Measurements from ENCODE around the gene EXOC6B.

EXOC6B gene

GRCh38 chr2:72734432-72734831, 91.4 kb downstream of the EXOC6B start:
- no peak for DNase-seq (ENCODE audit: low read depth)

GRCh38 chr2:72731116-72731515, 94.7 kb downstream of the EXOC6B start:
- no peak for DNase-seq (ENCODE audit: low read depth)

DNA sequence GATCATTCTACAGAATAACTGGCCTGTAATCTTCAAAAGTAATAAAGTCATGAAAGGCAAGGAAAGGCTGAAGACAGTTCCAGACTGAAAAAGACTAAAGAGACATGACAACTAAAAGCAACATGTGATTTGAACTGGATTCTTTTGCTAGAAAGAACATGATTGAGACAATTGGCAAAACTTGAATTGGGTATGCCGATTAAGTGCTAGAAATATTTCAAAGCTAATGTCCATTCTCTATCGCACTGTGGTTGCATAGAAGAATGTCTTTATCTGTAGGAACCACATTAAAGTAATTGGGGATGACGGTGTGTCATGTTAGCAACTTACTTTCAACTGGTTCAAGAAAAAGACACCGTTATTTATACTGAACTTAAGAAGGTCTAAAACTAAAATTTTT, 98.5 kb downstream of the EXOC6B start:
- no peak for DNase-seq (ENCODE audit: low read depth)

DNA sequence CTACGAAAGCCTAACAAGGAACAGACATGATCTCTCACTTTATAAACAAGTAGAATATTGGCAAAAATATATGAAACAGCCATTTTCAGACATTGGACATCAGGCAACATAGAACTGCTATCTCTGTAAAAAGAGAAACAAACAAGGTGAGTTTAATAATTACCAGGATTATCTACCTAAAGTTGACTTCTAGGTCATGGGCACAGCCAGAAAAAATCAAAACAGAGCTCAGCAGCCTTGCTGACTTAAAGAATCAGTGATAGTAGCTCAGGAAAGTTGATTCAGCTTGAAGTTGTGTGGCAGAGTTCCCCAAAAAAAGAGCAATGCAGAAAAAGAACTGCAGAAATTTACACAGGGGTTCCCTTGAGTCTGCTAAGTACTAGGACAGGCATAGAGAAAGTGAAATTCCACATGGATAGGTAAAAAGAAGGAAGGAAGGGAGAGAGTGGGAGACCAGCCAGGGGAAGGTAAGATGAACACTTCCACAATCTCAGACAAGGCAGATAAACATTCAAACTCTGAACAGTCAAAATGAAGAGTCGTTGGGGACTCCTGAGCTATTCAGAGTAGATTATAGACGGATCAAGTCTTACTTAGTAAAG, 102.0 kb downstream of the EXOC6B start:
- DNase-seq (ENCODE audit: low read depth): no peak

- DNase-seq (ENCODE audit: low read depth): no peak
Observed at GRCh38 chr2:72722492-72723070, 103.3 kb downstream of the EXOC6B start.

DNA sequence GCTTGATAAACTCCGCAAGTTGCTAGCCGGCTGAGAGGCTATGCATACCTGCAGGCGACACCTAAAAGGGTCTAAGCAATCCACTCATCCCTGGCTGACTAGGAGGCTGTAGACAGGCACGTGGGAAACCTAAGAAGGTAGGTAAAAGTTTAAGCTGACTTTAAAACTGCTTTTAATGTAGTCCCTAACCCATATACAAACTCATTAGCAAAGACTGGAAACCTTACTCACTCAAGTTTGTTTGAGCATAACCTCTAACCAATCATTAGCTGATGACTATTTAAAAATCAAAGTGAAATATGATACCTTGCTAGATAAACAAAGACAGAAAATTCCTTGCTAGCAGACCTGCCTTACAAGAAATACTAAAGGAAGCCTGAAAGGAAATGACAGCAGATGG, 106.4 kb downstream of the EXOC6B start:
- DNase-seq (ENCODE audit: low read depth): no peak

DNA sequence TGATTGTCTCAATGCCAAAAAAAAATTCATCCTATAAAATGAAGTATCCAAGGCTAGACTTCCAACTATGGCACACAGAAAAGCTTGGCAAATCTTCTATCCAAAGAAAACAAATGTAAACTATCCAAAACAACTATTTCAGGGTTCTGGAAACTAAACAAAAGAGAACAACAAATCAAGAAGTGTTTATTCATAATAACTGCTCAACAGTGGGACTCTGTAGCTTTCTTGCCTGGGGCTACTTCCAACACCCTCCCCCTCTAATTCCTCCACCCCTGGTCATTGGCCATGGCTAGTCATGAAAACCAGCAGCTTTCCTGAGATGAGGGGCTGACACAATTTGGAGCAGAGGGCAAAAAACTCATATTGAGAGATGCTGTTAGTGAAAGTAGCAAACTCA, 107.0 kb downstream of the EXOC6B start:
- DNase-seq (ENCODE audit: low read depth): no peak

- no peak for DNase-seq (ENCODE audit: low read depth)
Observed at GRCh38 chr2:72716601-72717000, 109.2 kb downstream of the EXOC6B start.

- DNase-seq (ENCODE audit: low read depth): no peak
Observed at GRCh38 chr2:72713857-72714256, 112.0 kb downstream of the EXOC6B start.

- DNase-seq (ENCODE audit: low read depth): no peak
Observed at GRCh38 chr2:72712977-72713376, 112.9 kb downstream of the EXOC6B start.

- DNase-seq (ENCODE audit: low read depth): no peak
Observed at GRCh38 chr2:72712304-72712703, 113.5 kb downstream of the EXOC6B start.

- DNase-seq (ENCODE audit: low read depth): no peak
Observed at GRCh38 chr2:72710418-72711152, 115.2 kb downstream of the EXOC6B start.

DNA sequence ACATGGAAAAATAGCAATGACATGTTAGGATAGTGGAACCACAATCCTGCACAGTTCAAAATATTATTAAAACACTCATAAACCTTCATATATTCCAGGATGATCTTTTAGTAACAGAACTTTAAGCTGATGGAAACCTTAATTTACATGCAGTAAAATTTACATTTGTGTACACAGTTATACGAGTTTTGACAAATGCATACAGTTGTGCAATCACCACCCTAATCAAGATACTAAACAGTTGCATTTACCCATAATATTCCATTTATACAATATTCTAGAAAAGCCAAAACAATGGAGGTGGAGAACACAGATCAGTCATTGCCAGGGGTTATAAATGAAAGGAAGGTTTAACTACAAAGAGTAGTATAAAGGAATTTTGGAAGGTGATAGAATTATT, 117.6 kb downstream of the EXOC6B start:
- DNase-seq (ENCODE audit: low read depth): no peak

DNA sequence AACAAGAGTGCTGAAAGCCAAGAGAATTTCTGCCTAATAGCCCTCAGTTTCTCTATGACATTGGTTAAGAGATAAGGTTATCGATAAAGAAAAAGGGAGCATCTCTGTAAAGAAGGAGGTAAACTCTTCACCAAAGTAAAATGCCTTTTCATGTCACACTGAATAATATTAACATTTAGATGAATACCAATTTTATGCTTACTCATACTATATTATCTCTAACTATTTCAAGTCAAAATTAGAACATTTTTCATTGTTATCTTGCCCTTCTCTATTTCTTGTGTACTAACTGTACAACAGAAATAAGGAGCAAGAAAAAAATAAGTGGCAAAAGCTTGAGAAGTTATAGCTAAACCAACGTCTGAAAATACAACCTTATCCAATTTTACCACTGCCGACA, 127.5 kb downstream of the EXOC6B start:
- DNase-seq (ENCODE audit: low read depth): no peak

DNA sequence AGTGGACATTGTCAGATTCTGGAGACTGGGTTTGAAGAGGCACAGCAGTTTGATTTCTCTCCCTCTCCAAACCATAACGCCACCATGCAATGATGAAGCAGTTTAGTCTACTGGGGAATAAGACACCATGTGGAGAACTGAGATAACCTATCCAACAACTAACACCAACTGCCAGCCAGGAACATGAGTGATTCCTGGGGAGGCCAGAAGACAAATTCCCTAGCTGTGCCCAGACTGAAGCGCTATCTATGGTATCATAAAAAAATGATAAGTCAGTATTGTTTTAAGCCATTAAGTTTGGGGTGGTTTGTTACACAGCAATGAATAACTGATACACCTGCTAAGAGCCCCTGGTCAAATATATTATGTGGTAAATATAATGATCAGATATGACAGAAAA, 129.3 kb downstream of the EXOC6B start:
- no peak for DNase-seq (ENCODE audit: low read depth)

- no peak for DNase-seq (ENCODE audit: low read depth)
Observed at GRCh38 chr2:72695676-72696075, 130.2 kb downstream of the EXOC6B start.

DNA sequence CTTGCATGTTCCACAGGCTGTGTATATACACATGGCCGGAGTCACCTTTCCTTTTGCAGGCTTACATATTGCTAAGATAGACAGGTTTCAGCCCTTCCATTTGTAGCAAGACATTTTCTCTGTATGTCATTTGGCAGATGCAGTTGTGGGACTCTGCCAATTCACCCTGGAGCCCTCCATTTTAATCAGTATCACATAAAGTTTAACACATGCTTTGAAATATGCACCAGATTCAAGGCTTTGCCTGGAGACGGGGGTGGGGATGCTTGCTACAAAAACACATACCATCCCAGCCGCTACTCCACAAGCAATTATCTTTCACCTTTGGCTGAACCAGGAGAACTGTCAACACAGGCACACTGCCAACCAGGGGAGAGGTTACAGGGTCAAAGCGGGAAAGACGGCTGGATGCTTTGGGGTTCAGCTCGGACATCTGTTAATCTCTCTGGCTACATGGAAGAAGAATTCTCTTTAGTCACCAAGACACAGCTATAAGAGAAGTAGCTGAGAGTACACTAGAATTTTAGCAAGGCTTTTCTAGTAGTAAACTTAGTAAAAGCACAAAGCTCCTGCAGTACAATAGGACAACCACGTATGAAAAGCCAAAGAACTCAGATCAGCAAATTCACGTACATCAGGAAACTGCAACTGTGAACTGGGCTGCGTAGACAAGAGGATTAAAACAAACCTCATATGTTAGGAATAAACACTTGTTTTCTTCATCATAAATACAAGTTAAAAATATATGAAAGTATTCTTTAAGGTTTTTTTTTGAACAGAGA, 130.9 kb downstream of the EXOC6B start:
- DNase-seq (ENCODE audit: low read depth): no peak

- no peak for DNase-seq (ENCODE audit: low read depth)
Observed at GRCh38 chr2:72689579-72690195, 136.1 kb downstream of the EXOC6B start.

GRCh38 chr2:72685638-72686213, 140.1 kb downstream of the EXOC6B start:
- DNase-seq (ENCODE audit: low read depth): no peak

DNA sequence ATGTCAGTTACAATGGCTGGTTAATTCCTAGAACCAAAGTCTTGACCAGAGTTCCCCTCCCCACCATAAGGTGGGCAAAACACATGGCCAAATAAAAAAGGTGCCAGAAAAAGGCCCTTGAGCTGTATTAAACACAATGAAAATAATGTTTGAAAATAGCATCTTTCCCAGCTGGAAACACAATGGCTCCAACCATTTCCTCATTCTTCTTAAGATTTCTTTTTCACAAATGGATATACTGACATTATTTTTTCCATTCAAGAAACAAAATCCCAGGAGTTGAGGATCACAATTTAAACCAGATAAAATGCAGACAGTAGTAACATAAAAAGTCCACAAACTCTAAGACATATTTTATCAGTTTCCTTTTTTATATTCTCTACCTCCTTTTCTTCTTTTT, 143.8 kb downstream of the EXOC6B start:
- DNase-seq (ENCODE audit: low read depth): no peak

DNA sequence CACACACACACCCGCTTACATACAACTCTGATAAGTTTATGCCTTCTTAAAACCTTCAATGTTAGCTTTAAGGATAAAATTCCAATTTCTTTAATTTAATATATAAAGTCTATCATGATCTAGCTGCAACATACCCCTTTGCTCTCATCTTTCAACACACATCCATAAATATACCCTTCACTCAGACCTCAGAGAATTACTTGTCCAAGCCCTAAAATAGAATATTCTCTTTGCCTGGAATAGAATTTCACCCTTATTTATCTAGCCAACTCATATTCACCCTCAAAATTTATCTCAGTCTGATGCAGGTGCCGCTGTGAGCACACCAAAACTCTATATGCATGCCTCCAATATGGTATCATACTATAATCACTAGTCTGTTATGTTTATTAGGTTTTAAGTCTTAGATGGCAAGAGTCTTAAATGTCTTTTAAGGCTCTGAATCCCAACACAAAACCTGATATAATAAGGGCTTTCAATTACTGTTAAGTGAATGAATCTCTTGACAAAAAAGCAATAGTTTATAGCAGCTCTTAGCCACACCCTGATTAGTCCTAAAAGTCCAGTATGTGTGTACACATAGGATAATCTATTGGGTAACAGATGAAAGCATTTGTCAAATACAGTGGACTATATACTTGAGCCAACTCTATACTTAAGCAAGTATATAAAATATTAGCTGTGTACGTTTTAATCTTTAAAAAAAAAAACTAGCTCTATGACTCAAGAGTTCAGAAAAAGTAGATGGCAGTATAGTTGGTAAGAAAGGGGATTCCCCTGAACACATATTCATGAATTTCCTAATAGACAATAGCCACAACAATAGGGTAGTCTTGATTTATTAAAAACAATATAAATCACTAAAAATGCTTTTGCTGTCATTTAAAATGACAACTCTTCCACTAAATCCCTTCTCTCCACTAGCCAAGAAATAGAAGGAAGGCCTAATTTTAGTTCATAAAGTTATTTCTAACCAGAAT, 144.5 kb downstream of the EXOC6B start:
- no peak for DNase-seq (ENCODE audit: low read depth)

Data from T-helper 22 cell (primary cell).